Endometrial microvascular endothelial cells (primary cell): ENCODE results near the gene TUBB3. TPM values are rescaled to one million over a fixed set of nuclear protein-coding genes. Genes with fewer than 3 reads are reported as not detected.
"Not testable (repeated sequence)": the region's sequence is repeated elsewhere in the genome, so short reads cannot be mapped to it uniquely, and the experiment has no call there.

Experiments
- in situ Hi-C: cut with HindIII; loops from 2 replicates; pipeline ENCODE4 v1.10.0; 2017; ENCODE audit warnings: low sequenced_read_pairs, low pct_unique_long_range_greater_than_20kb; ENCODE audit errors: inconsistent ontology term
- total RNA-seq: library from RNA; depleted of rRNA; stranded (reverse); fragments of >200 nt; gene quantifications from one replicate; pipeline ENCODE4 v1.2.3, GENCODE V29; 2015; ENCODE audit errors: inconsistent ontology term

Gene TUBB3
- total RNA-seq, result 119 TPM

DNA sequence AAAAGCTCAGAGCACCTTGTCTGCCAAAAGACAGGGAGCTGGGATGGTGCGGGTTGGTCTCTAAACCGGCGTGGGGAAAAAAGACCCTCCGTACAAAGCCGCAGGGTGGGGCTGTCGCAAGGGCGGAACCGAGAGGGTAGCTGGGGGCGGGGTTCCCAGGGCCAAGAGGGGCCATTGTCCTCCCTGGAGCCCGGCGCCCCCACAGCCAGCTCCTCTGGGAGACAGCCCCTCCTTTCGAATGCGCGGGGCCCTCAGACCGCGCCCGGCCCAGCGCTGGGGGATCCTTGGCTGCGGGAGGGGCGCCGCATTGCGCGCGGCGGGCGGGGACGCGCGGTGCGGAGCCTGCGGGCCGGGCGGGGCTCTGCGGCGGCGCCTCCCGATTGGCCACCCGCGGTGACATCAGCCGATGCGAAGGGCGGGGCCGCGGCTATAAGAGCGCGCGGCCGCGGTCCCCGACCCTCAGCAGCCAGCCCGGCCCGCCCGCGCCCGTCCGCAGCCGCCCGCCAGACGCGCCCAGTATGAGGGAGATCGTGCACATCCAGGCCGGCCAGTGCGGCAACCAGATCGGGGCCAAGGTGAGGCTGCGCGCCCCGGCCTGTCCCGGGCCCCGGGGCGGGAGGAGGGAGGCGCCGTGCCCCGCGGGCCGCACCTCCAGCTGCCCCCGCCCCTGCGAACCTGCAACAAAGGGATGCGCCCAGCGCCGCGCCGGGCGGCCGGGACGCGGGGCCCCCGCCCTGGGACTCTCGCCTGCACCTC, at the start of gene TUBB3:
Gene TUBB3, plus strand, starts transcription at position 459 of the 756 bp plus-strand sequence. Its CDS starts 60 bp downstream, at position 519.
- in situ Hi-C loops, result no loop called here

GRCh38 chr16:89873972-89874689, 49.0 kb upstream of the TUBB3 start:
- in situ Hi-C loops, result no loop called here

- in situ Hi-C loops, result not testable (repeated sequence)
Measured at GRCh38 chr16:89879123-89879522, 44.0 kb upstream of the TUBB3 start.

DNA sequence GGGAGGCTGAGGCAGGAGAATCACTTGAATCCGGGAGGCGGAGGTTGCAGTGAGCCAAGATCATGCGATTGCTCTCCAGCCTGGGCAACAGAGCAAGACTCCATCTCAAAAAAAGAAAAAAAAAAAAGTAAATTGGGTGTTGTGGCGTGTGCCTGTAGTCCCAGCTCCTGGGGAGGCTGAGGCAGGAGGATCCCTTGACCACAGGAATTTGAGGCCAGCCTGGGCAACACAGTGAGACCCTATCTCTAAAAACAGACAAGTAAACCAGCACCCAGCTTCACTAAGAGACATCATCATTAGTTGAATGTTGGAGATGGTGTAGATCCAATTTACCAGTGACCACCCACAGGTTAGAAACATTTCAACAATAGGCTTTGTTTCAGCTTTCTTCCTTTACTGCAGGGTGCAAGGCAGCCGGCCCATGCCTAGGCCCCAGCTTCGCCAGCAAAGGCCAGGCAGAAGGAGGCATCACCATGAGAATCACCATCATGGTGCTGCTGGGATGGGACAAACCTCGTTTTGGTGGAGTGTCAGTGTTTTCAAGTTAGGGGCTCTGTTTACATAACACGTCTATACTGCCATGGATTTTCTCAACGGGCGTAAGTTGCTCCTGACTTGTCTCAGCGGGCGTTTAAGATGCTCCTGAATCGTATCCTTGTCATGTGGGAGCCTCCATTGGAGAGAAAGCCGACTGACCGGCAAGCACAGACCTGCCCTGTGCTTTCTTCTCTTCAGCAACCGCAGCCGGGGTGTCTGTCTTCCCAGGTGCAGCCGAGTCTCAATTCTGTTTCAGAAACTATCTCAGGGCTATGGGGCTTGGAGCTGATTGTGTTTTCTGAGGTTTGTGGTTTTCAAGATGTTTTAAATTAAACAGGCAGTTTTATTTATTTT, 42.4 kb upstream of the TUBB3 start:
- in situ Hi-C loops, result no loop called here

DNA sequence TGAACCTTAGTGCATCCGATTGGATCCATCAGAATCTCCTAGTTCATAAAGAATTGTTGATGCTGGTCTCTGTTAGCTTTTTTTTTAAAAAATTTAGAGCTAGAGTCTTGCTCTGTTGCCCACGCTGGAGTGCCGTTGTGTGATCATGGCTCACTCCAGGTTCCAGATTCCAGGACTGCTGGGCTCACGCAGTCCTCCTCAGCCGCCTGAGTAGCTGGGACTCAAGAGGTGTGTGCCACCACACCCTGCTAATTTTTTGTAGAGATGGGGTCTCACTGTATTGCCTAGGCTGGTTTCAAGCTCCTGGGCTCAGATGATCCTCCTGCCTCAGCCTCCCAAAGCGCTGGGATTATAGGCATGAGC, 41.8 kb upstream of the TUBB3 start:
- in situ Hi-C loops, result no loop called here

DNA sequence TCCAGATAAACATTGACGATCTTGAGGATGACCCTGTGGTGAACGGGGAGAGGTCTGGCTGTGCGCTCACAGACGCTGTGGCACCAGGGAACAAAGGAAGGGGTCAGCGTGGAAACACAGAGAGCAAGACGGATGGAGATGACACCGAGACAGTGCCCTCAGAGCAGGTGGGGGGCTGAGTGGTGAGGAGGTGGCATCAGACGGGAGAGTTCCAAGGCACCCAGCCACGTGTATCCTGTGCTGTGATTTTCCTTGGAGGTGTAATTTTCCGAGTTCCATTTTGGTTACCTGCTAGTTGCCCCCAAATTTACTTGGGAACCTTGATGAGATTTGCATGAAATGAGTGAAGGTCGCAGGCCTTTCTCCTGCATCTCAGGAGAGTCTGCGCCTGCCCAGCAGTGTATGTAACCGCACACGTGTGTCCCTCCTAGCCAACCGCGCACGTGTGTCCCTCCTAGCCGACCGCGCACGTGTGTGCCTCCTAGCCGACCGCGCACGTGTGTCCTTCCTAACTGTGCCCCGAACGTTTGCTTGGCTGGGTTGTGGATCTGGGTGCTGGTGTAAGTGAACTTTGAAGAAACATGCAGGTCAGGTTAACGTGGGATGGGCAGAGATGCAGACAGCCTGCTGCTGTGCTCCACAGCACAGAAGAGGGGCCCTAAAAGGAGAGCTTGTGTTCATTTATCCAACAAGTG, 39.6 kb upstream of the TUBB3 start:
- in situ Hi-C loops, result no loop called here

- in situ Hi-C loops, result no loop called here
Measured at GRCh38 chr16:89884041-89884421, 39.1 kb upstream of the TUBB3 start.

GRCh38 chr16:89887243-89887642, 35.9 kb upstream of the TUBB3 start:
- in situ Hi-C loops, result no loop called here

- in situ Hi-C loops, result no loop called here
Measured at GRCh38 chr16:89890200-89890599, 32.9 kb upstream of the TUBB3 start.

DNA sequence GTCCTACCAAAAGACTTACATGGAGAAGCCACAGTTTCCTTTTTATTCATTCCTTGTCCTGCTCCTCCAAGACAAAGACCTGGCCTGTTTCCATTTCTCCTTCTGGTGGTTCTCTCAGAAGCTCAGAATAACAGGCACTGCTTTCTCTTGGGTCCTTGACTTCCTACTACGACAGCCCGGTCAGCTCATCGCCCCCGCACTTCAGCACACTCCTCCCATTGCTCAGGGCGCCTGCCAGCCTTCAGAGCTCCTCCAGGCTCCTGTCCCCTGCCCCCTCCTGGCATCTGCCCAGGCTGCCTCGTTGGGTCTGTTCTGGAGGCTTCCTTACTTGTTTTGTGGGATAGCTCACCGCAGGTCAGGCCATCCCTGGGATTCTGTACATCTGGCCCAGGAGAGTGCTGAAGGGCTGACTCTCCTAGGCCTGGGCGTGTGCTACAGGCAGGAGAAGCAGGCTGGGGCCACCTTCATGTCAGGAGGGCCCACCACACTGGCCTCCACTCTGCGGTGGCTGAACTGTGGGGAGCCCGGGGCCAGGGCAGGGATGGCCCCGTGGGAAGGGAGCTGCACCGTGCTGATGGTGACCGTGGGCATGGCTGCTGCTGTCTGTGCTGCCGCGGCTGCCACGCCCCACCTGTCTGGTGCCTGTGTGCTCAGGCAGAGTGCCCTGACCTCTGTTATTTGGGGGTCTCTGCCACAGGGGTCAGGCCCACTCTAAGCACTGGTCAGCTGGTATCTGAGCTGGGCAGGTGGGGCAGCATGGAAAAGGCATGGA, 32.1 kb upstream of the TUBB3 start:
- in situ Hi-C loops, result no loop called here

DNA sequence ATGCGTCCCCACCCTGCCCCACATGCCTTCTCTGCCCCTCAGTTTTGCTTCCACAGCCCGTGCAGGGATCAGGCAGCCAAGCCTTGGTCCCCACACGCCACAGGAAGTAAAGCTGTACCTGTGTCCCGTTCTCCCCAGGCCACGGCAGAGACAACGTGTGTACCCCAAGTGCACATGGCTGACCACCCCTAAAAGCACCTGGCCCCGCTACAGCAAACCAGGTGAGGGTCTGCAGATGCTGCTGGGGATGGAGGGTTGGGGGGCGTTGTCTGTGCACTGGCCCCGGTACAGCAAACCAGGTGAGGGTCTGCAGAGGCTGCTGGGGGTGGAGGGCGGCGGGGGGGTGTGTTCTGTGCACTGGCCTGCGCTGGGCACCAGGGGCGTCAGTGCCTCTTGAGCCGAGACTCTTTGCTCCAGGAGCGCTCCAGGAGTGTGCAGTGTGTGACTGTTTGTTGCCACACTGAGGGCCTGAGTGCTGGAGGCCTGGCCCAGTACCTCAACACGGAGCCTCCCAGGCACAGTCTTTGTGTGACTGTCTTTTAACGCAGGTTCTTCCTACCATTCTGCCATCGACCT, 31.0 kb upstream of the TUBB3 start:
- in situ Hi-C loops, result no loop called here

GRCh38 chr16:89892635-89893034, 30.5 kb upstream of the TUBB3 start:
- in situ Hi-C loops, result no loop called here

- in situ Hi-C loops, result no loop called here
Measured at GRCh38 chr16:89893642-89894548, 29.2 kb upstream of the TUBB3 start.

DNA sequence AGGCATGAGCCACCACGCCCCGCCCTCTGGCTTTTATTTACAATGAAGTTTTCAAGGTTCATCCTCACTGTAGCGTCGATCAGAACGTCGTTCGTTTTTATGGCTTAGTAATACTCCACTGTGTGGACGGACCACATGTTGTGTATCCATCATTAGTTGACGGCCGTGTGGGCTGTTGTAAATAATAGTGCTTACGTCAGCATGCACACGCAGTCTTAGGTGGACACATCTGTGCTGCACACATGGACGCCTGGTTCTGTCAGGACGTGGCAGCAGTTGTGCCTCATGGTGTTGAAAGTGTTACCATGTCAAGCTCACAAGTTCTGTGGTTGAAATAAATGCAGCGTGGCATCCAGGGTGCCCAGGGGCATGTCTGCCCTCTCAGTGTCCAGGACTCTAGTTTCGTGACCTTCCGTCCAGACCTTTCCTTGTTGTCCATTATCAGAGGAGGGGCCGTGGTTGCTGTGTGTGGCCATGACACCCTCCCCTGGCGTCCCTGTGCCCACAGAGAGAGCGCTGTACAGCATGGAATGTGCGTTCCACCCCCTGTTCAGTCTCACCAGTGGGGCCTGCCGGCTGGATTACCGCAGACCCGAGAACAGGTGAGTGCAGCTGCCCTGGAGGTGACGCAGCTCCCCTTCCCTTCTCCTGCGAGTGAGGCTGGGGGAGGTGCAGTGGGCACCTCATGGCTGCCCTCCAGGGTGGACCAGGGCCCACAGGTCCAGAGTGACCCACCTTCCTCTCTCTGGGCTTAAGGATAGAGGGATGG, 27.5 kb upstream of the TUBB3 start:
- in situ Hi-C loops, result no loop called here

- in situ Hi-C loops, result no loop called here
Measured at GRCh38 chr16:89897204-89897603, 25.9 kb upstream of the TUBB3 start.

GRCh38 chr16:89898201-89898967, 24.8 kb upstream of the TUBB3 start:
- in situ Hi-C loops, result no loop called here
